Kidney tubule cell (primary cell): ENCODE data around the gene FZR1.

Experiments used
- DNase-seq: peaks from one replicate; pipeline ENCODE4 v3.0.0-alpha.2; 2018; ENCODE audit warnings: low spot score

Gene FZR1

DNA sequence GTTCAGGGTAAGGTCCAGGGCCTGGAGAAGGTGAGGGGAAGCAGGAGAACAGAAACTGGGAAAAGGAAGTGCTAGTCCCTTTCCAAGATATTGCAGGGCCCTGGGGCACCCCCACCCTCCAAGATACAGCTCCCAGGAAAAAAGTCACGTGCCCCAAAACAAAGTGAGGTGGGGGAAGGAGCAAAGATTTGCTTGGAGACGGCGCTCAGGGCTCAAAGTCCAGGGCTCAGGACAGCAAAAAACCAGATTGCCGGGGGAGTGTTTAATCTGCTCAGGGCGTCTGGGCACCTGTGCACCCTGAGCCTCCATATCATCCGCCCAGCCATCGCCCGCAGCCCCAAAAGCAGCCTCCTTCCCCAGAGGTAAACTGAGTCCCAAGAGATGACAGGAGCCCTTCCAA, 32.1 kb upstream of the FZR1 start:
- DNase-seq = no peak

DNA sequence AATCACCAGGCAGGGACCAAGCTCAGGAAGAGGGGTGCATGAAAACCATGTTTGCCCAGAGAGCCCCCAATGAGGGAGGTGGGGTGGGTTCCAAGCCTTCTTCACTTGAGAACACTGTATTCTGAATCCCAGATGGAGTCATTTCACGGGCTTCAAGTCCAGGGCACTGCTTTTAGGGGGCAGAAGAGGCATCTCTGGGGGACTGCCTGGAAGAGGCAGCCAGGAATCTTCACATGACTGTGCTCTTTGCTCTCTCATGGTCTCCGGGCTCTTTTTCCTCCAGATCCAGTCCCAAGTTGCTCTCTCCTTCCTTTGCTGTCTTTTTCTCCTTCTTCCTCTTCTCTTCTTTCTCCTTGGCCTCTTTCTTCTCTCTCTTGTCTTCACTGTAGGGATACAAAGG, 31.5 kb upstream of the FZR1 start:
- no peak for DNase-seq

DNA sequence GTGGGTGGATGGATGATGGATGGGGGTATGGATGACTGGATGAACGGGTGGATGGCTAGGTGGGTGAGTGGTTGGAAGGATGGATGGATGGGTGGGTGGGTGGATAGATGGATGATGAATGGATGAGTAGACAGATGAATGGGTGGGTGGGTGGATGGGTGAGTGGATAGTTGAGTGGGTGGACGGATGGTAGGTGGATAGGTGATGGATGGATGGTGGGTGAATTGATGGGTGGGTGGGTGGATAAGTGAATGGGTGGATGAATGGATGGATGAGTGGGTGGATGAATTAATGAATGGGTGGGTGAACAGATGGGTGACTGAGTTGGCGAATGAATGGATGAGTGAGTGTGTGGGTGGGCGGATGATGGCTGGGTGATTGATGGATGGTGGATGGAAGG, 30.7 kb upstream of the FZR1 start:
- DNase-seq = no peak

DNA sequence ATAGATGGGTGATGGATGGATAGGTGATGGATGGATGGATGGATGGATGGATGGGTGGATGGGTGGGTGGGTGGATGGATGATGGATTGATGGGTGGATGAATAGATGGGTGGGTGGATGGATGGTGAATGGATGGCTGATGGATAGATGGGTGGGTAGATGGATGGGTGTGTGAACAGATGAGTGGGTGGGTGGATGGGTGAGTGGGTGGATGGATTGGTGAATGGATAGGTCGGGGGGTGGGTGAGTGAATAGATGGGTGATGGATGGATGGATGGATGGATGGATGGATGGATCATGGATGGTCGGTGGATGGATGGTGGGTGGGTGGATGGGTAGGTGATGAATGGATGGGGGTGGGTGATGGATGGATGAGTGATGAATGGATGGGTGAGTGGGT, 29.3 kb upstream of the FZR1 start:
- no peak for DNase-seq

DNA sequence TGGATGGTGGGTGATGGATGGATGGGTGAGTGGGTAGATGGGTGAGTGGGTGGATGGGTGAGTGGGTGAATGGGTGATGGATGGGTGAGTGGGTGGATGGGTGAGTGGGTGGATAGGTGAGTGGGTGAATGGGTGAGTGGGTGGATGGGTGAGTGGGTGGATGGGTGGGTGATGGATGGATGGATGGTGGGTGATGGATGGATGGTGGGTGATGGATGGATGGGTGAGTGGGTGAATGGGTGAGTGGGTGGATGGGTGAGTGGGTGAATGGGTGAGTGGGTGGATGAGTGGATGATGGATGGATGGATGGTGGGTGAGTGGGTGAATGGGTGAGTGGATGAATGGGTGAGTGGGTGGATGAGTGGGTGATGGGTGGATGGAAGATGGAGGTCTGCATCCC, 28.6 kb upstream of the FZR1 start:
- no peak for DNase-seq

DNA sequence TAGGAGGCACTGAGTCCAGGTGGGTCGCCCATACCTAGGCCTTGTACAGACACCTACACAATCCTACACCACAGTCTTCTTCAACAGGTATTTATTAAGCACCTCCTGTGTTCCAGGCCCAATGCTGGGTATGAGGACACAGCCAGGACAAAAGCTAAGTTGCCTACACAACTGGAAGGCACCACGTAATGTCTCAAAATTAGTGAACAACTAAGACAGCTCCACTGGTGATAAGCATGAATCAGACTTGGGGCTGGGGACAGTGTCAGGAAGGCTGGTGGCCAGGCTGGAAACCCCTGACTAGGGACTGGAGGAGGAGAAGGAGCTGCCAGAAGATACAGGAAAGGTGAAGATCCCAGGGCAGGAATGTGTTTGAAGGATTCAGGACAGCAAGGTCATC, 28.2 kb upstream of the FZR1 start:
- no peak for DNase-seq

DNA sequence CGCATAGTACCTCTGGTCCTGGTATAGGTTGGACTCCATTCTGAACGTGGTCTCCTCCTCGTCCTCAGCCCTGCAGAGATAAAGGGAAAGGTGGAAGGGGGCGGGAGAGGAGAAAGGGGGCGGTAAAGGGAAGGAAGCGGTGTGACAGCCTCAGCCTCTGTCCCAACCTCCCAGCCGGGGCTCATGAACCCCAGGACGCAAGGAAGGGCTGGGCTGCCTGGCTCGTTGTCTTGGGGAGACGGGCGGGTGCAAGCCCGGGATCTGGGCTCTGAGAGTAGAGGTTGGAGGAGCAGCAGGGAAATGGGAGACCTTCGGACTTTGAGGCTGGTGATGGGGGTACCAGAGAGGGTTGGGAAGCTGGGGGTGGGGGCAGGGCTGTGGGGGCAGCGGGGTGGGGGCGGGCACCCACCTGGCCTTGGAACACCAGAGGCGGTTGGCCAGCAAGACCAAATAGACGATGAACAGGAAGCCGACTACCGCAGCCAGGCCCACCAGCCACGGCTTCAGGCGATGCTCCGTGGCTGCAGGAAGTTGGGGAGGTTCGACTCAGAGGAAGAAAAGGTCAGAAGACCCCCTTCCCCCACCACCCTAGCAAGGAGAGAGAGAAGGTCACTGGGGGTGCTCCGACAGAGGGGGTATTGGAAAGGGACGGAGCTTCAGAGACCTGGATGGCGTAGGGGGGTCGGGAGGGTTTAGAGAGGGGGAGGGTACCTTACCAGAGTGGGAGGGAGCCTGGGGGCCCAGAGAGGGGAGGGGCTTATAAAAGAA, 27.5 kb upstream of the FZR1 start:
- no peak for DNase-seq

DNA sequence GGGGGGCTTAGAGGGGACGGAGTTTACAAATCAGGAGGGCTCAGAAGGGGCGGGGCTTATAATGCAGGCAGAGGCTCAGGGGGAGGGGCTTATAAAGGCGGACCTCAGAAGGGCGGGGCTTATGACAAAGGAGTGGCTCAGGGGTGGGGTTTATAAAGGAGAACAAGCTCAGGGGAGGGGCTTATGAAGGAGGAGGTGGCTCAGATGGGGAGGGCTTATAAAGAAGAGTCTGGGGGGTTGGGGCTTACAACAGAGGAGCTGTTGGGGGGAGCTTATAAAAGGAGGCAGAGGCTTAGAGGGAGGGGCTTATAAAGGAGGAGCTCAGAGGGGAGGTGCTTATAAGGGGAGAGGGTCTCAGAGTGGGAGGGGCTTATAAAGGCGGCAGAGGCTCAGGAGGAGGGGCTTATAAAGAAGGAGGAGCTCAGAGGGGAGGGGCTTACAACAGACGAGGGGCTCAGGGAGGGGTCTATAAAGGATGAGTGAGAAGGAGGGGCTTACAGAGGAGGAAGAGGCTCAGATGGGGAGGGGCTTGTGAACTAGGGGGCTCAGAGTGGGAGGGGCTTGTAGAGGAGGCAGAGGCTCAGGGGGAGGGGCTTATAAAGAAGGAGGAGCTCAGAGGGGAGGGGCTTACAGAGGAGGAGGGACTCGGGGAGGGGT, 26.8 kb upstream of the FZR1 start:
- no peak for DNase-seq

DNA sequence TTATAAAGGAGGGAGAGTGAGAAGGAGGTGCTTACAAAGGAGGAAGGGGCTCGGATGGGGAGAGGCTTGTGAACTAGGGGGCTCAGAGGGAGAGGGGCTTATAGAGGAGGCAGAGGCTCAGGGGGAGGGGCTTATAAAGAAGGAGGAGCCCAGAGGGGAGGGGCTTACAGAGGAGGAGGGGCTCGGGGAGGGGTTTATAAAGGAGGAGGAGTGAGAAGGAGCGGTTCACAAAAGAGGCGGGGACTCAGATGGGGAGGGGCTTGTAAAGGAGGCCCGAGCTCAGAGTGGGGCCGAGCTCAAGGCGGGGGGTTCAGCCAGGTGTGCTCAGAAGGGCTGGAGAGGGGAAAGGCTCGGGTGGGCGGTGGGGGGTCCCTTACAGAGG, 26.3 kb upstream of the FZR1 start:
- peak; percentile 29 for DNase-seq

DNA sequence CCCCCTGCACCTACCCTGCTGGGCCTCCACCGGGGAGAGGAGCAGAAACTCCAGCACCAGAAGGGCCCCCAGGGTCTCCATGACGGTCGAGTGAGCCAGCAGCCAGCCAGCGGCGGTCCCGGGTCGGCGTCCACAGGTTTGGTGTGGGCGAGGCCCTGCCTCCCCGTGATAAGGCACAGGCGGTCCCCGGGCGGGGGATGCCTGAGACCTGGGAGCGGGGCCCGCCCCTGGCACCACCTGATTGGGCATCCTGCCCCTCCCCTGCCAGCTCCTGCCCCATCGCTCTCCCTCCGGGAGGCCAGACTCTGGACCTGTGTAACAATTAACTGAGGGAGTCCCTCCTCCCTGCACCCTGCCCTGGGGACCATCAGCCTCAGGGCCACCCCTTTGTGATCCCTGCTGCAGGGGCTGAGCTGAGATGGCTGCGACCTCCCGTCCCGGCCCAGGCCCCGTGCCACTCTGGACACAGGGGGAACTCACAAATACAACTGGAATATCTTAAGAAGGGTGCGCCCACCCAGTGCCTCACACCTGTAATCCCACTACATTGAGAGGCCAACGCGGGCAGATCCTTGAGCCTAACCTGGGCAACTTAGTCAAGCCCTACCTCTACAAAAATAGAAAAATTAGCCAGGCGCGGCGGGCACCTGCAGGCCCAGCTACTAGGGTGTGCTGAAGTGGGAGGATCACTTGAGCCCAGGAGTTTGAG, 25.6 kb upstream of the FZR1 start, which contains the start of gene SMIM24:
Gene SMIM24 (minus strand): TSS at position 143 of the 709 bp plus-strand sequence. CDS start 62 bp downstream, at position 81.
- DNase-seq = peak; percentile 36

DNA sequence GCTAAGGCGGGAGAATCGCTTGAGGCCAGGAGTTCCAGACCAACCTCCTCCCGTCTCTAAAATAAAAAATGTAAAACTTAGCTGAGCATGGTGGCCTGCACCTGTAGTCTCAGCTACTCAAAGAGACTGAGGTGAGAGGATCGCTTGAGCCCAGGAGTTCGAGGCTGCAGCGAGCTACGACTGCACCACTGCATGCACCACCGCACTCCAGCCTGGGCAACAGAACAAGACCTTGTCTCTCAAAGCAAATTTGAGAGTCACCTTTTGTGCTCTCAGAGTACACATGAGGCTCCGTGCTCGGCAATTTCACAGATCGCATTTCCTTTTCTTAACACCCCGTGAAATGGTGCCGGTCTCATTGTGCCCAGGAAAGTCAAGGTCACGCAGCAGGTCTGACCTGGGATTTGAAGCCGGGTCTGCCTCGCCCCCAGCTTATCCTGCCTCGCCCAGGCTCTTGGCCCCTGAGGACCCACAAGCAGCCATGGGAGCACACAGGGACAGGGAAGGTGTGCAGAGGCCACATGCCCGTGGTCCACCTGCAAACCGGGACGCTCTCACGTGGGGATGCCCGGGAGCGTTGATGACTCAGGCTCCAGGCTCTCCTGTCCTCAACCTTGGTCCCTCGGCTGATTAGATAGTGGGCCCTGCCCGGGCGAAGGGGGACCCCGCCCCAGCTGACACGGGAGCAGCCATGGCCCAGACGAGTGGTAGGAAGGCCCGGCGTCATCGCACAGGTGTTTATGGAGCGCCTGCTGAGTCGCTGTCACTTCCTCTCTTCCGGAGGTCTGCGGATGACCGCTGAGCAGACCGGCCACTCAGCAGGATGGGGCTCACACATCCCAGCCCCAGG, 24.6 kb upstream of the FZR1 start:
- peak; percentile 34 for DNase-seq

DNA sequence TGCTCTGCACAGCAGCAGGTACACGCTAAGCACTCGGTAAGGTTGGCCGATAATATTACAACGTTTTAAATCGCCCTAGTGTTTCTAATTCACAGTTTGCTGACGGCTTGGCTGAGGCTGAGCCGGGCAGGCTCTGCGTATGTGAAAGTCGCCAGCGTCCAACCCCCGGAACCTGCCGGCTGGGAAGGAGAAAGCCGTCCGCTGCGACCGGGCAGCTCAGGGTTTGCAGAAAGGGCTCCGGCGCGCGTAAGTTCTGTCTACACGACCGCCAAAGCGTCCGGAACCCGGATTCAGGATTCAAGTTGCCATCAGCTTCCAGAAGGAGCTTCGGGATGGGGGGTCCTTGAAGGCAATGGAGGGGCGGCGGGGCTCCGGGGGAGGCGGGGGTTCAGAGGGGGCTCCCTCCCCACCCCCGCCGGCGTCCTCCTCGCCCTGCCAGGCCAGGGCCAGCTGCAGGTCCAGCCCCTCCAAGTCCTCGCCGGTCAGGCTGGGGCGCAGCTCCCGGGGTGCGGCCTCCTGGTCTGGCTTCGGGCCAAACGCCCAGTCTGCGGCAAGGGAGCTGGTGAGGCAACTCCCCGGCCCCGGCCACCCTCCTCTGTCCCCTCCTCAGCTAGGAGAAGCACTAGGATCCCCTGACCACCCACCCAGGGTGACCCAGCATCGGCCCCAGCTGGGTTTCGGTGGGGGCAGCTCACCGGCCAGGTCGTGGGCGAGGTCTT, 23.4 kb upstream of the FZR1 start:
- no peak for DNase-seq

DNA sequence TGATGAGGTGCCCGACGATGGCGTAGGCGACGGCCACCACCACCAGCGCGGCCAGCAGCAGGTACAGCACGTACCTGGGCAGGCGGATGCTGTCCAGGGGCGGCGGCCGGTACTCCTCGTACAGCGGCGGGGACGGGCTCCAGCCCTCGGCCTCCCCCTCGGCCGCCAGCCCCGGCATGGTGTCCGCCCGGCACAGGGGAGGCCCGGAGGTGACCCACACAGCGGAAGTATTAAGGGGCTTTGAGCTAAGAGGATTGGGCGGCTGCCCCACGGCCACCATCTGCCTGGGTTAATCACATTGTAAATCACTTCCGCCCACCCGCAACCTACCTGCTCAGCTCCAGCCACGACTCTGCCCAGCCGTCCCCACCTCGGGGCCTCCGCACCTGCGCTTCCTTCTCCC, 22.9 kb upstream of the FZR1 start, which contains the start of gene SMIM44:
Gene SMIM44 (minus strand): TSS at position 216 of the 403 bp plus-strand sequence. CDS start 38 bp downstream, at position 178.
- peak; percentile 7 for DNase-seq

DNA sequence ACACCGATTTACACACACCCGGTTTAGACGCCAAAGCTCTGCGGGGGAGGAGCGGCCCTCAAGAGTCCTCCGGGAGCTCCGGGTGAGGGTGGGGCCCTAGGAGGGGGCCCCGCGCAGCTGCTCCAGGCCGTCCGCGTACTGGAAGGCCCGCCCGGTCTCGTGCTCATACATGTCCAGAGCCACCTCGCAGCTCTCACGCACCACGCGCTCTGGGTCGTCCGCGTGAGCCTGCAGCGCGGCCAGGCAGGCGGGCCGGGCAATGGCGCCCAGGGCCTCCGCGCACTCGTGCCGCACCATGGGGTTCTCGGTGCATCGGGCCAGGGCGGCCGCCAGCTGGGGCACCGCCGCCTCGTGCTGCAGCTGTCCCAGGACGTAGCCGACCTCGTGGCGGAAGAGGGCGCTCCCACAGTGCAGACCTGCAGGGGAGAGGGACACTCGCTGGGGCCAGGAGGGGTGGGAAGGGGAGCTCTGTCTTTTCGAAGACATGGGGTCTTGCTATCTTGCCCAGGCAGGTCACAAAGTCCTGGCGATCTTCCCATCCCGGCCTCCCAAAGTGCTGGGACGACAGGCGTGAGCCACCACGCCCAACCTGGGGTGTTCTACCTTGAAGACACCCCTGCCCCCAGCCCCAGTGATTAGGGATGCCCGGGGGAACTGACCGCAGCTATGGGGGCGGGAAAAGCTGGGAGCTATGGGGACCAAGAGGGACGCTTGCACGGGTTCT, 14.6 kb upstream of the FZR1 start:
- DNase-seq = no peak

DNA sequence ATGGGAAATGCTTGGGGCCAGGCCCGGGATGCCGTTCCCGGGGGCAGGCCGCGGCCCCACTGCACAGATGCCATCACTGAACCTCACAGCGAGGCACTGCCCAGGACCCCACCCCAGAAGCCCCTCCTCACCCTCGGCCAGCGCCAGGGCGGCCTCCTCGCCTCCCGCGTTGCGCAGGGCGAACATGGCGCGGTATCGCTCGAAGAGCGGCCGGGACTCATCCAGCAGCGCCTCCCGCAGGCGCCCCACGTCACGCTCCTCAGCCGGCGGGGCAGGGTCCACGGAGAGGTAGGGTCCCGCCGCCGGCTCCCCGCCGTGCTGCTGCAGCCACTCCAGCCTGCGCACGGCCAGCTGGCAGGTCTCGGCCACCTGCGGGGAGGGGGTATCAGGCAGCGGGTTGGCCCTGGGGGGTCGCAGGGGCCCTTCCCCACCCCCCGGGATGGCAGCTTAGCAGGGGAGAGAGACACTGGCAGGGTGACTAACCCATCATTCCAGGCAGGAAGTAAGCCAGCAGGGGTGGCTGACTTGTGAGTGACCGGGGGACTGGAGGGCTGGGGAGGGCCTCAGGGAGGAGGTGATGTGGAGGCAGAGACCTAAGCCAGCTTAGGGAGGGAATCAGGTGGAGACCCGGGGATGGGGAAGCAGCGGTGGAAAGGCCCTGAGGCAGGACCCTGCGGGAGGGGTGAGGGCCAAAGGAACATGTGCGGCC, 13.8 kb upstream of the FZR1 start:
- no peak for DNase-seq

DNA sequence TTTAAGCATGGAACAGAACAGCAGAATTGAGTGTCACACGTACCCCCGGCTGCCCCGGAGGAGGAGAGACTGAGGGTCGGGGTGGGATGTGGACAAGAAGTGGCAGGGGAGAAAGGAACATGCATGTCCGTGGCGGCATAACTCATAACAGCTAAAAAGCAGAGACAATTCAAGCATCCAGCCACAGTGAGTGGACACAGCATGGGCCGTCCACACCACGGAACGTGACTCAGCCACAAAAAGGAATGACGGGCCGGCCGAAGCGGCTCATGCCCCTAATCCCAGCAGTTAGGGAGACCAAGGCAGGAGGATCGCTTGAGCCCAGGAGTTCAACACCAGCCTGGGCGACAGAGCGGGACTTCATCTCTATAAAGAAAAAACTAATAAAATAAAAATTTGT, 13.2 kb upstream of the FZR1 start:
- DNase-seq = no peak

DNA sequence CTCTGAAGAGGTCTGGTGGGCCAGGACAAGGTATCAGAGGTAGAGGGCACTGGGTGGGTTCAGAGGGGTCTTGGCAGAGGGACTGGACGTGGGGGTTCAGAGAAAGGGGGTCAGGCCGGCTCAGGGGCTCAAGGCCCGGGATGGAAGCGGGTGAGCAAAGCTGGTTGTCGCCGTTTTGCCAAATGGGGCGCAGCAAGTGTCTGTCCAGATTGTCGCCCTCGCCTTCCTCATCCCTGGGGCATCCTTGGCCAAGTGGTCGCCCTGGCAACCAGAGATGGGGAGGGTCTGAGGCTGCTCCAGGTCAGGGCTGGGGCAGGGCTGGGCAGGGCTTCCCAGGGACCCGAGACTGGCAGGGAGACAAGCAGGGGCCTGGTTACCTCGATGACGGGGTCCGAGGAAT, 12.5 kb upstream of the FZR1 start:
- DNase-seq = no peak

DNA sequence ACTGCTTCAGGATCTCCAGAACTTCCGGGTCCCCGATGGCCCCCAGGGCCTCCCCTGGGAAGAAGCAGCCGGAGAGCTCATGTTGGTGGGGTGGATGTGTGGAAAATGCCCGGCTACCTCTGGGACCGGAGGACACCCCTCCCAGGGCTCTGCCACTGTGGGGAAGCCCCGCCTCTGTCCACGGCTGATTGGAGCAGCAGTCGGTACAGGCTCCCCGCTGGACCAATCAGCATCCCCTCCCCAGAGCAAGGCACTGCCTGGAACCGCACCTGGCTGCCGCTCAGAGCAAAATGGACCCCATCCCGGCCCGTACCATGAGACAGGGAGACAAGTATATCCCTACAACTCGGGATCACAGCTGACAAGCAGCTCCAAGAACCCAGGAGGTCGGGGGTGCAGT, 12.1 kb upstream of the FZR1 start:
- DNase-seq = no peak

DNA sequence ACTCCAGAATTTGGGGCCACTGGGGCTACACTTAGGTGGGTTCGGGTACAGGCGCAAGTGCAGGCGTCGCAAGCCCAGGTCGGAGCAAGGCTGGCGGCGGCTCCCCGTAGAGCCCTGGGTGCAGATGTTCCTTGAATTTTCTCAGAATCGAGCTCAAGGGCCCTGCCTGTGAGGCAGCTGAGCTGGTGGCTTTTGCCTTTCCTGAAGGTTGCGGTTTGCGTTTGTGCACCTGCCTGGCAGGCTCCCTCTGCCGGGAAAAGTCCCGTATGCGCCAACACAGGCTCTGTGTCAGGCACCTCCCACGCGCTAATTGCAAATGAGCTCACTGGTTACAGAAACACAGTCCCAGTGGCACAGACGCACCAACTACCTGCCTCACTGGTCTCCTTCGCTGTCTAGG, 11.6 kb upstream of the FZR1 start:
- no peak for DNase-seq
